Smooth muscle cell (in vitro differentiated cells): Measurements from ENCODE around the gene FAAH. TPM values are rescaled to one million over a fixed set of nuclear protein-coding genes. Genes with fewer than 3 reads are reported as not detected.

Source experiments
- DNase-seq: peaks from one replicate; lab custom pipeline; 2025; ENCODE audit not compliant: unreplicated experiment; lab: John Stamatoyannopoulos, UW
- H2AFZ ChIP-seq: fragments of 200-600 bp; sonication (generic); 2 replicates; pipeline ENCODE4 v1.6.0; 2016; ENCODE audit warnings: antibody characterized with exemption, low read depth, mild to moderate bottlenecking
- H3F3A ChIP-seq: fragments of 200-600 bp; sonication (generic); 2 replicates; pipeline ENCODE4 v1.6.0; 2017; ENCODE audit warnings: antibody characterized with exemption, low read depth
- H3K27ac ChIP-seq: fragments of 200-600 bp; sonication (generic); 2 replicates; pipeline ENCODE4 v1.5.1; 2016; ENCODE audit warnings: low read depth, mild to moderate bottlenecking
- H3K27me3 ChIP-seq: fragments of 200-600 bp; sonication (generic); 2 replicates; pipeline ENCODE4 v1.6.1; 2016; ENCODE audit warnings: low read depth, mild to moderate bottlenecking
- H3K36me3 ChIP-seq: fragments of 200-600 bp; sonication (generic); 2 replicates; pipeline ENCODE4 v1.5.1; 2016; ENCODE audit warnings: low read depth
- H3K4me1 ChIP-seq: fragments of 200-600 bp; sonication (generic); 2 replicates; pipeline ENCODE4 v1.5.1; 2016; ENCODE audit warnings: low read depth
- H3K4me2 ChIP-seq: fragments of 200-600 bp; sonication (generic); 2 replicates; pipeline ENCODE4 v1.6.0; 2016; ENCODE audit warnings: mild to moderate bottlenecking
- H3K4me3 ChIP-seq: fragments of 200-600 bp; sonication (generic); 2 replicates; pipeline ENCODE4 v1.5.1; 2016; ENCODE audit warnings: mild to moderate bottlenecking
- H3K79me2 ChIP-seq: fragments of 200-600 bp; sonication (generic); 2 replicates; pipeline ENCODE4 v1.6.0; 2016; ENCODE audit warnings: low read depth, mild to moderate bottlenecking
- H3K9ac ChIP-seq: fragments of 200-600 bp; sonication (generic); 2 replicates; pipeline ENCODE4 v1.6.0; 2016; ENCODE audit warnings: low read depth
- H3K9me3 ChIP-seq: fragments of 200-600 bp; sonication (generic); replicated peaks from 2 replicates; pipeline ENCODE4 v1.5.1; 2016; ENCODE audit warnings: low read depth
- H4K20me1 ChIP-seq: fragments of 200-600 bp; sonication (generic); 2 replicates; pipeline ENCODE4 v1.6.0; 2016; ENCODE audit warnings: low read depth
- CTCF ChIP-seq: fragments of 200-600 bp; sonication (generic); IDR thresholded peaks from 2 replicates; pipeline ENCODE4 v1.5.1; 2017; ENCODE audit warnings: borderline replicate concordance, mild to moderate bottlenecking, antibody characterized with exemption; ENCODE audit not compliant: insufficient read depth, poor library complexity, severe bottlenecking
- WGBS: methylation state at CpG from one replicate; pipeline ENCODE4 v1.1.7; 2016; ENCODE audit warnings: low lambda C conversion rate; 5-methylcytosine and 5-hydroxymethylcytosine counted together
- polyA plus RNA-seq: library from polyadenylated mRNA; unstranded; fragments of >200 nt; fragmentation: Nextera tagmentation; extraction: Ambion mirVana; gene quantifications from 2 replicates; pipeline ENCODE4 v1.2.1, GENCODE V29; 2016
- total RNA-seq: library from RNA; depleted of rRNA; stranded (reverse); fragments of >200 nt; gene quantifications from 2 replicates; pipeline ENCODE4 v1.2.3, GENCODE V29; 2014

FAAH gene
- total and polyA plus RNA-seq, 2 experiments from 2014 or later, result 5.7 to 11.1 TPM

- Histone ChIP-seq H3K4me2 (peak overlapping the region; percentile 96), H4K20me1 (no peaks in the 10 kb centered on the region), H3K27ac (no peak overlapping the region), H3K9ac (no peak overlapping the region), H3K4me1 (peaks cover 5% of the 10 kb centered on the region), H3F3A (no peaks in the 10 kb centered on the region), H3K27me3 (peaks cover 97% of the 10 kb centered on the region), H3K36me3 (no peaks in the 10 kb centered on the region), H3K9me3 (no peaks in the 10 kb centered on the region), H3K79me2 (no peaks in the 10 kb centered on the region), H2AFZ (peak overlapping the region; percentile 69), H3K4me3 (peak overlapping the region; percentile 49)
- DNase-seq, result no peak
- WGBS, result 4% methylated on average over 61 of the region's 76 CpGs
- TF ChIP-seq CTCF, result no peak
Measured at GRCh38 chr1:46448109-46448911, 54.2 kb downstream of the FAAH start.

GRCh38 chr1:46449223-46450159, 55.4 kb downstream of the FAAH start:
- WGBS, result 56% methylated on average over 6 of the region's 6 CpGs
- Histone ChIP-seq H3F3A (no peaks in the 10 kb centered on the region), H3K4me1 (peaks cover 5% of the 10 kb centered on the region), H3K36me3 (no peaks in the 10 kb centered on the region), H3K79me2 (no peaks in the 10 kb centered on the region), H3K4me3 (no peak overlapping the region), H3K9ac (no peak overlapping the region), H4K20me1 (no peaks in the 10 kb centered on the region), H3K27me3 (peaks cover 100% of the 10 kb centered on the region), H3K4me2 (no peak overlapping the region), H3K27ac (no peak overlapping the region), H3K9me3 (no peaks in the 10 kb centered on the region), H2AFZ (no peak overlapping the region)
- DNase-seq, result no peak
- TF ChIP-seq CTCF, result no peak

GRCh38 chr1:46450160-46450517, 56.0 kb downstream of the FAAH start:
- no peak for TF ChIP-seq CTCF
- Histone ChIP-seq H3K4me1 (peaks cover 5% of the 10 kb centered on the region), H4K20me1 (no peaks in the 10 kb centered on the region), H3K4me3 (no peak overlapping the region), H3F3A (no peaks in the 10 kb centered on the region), H2AFZ (no peak overlapping the region), H3K4me2 (no peak overlapping the region), H3K27me3 (peaks cover 100% of the 10 kb centered on the region), H3K79me2 (no peaks in the 10 kb centered on the region), H3K36me3 (no peaks in the 10 kb centered on the region), H3K9ac (no peak overlapping the region), H3K9me3 (no peaks in the 10 kb centered on the region), H3K27ac (no peak overlapping the region)
- DNase-seq, result no peak
- 75% methylated on average over 1 of the region's 1 CpG for WGBS
